Kidney (tissue), 14 donors: Measurements from ENCODE around the gene MIX23. TPM values are rescaled to one million over a fixed set of nuclear protein-coding genes. Genes with fewer than 3 reads are reported as not detected.

Source experiments
- DNase-seq, 5 donors: peaks; one replicate each; pipeline ENCODE4 v3.0.0-alpha.2; 2013 to 2020
- FAIRE-seq: peaks from 2 replicates; lab custom pipeline; 2012; peaks lifted over from hg19 to GRCh38; lab: Jason Lieb, UNC
- H3K27ac ChIP-seq, 2 donors: one replicate each; pipeline ENCODE4 v1.7.0; 2013; ENCODE audit warnings: low read depth in 2 of 2, low read length in 2 of 2, inconsistent platforms in 1 of 2
- H3K27me3 ChIP-seq: one replicate; pipeline ENCODE4 v1.7.1; 2013; ENCODE audit warnings: low read length, inconsistent platforms; ENCODE audit not compliant: control insufficient read depth, insufficient read depth
- H3K36me3 ChIP-seq, 3 donors: one replicate each; pipeline versions ENCODE4 v1.7.0 to v1.7.1; 2013; ENCODE audit warnings: low read length in 3 of 3, control low read depth in 1 of 3, inconsistent platforms in 1 of 3; ENCODE audit not compliant: insufficient read depth in 3 of 3, control insufficient read depth in 2 of 3
- H3K4me1 ChIP-seq, 3 donors: one replicate each; pipeline versions ENCODE4 v1.7.0 to v1.7.1; 2013; ENCODE audit warnings: low read length in 3 of 3, inconsistent platforms in 1 of 3, low read depth in 1 of 3; ENCODE audit not compliant: control insufficient read depth in 2 of 3, insufficient read depth in 2 of 3
- H3K4me3 ChIP-seq, 3 donors: one replicate each; pipeline versions ENCODE4 v1.7.0 to v1.8.1; 2013; ENCODE audit warnings: low read length in 3 of 3, control low read depth in 1 of 3, inconsistent platforms in 1 of 3
- H3K9ac ChIP-seq, 3 donors: one replicate each; pipeline versions ENCODE4 v1.7.0 to v1.7.1; 2013; ENCODE audit warnings: low read length in 3 of 3, control low read depth in 1 of 3, inconsistent platforms in 1 of 3
- H3K9me3 ChIP-seq, 3 donors: one replicate each; pipeline versions ENCODE4 v1.7.0 to v1.7.1; 2013; ENCODE audit warnings: low read length in 3 of 3, control low read depth in 1 of 3, inconsistent platforms in 1 of 3; ENCODE audit not compliant: control insufficient read depth in 2 of 3, insufficient read depth in 1 of 3
- CTCF ChIP-seq: IDR thresholded peaks from 3 replicates; pipeline ENCODE4 v1.5.1; 2012; ENCODE audit warnings: mild to moderate bottlenecking, moderate library complexity, borderline replicate concordance; ENCODE audit not compliant: insufficient read depth; ENCODE audit errors: extremely low read depth
- intact Hi-C: fragments of 100-400 bp; cut with DNase I; formaldehyde crosslinking; loops from one replicate; pipeline ENCODE4 v1.11.1; 2022
- polyA plus RNA-seq: library from polyadenylated mRNA; stranded (reverse); fragments of 350-450 nt; fragmentation: Illumina TruSeq; extraction: RNeasy Lipid Tissue Mini Kit (QIAGEN cat#74804); gene quantifications from one replicate; pipeline ENCODE4 v1.2.3, GENCODE V29; 2014; ENCODE audit warnings: low read depth, low replicate concordance; ENCODE audit not compliant: insufficient read depth
- total RNA-seq: library from RNA; stranded (reverse); fragmentation: NEBNext Ultra II Directional; extraction: Animal tissue kit (Norgen Biotek cat#: 25700); gene quantifications from one replicate; pipeline ENCODE4 v1.2.1, GENCODE V29; 2021
- donor health status: control.
- donor health status: control.
- donor health status: control.
- donor health status: control.
- donor health status: control.
- donor health status: DM: yes; HTN: yes; CAD: no.
- donor health status: Normal renal cell carcinoma (clear cell type).

MIX23 gene
- total and polyA plus RNA-seq, 2 donors from 2014 or later = 27.9 to 84.0 TPM

- Histone ChIP-seq H3K9ac (no peak overlapping the region), H3K27me3 (no peaks in the 10 kb centered on the region), H3K4me3 (no peak overlapping the region), H3K36me3 (no peaks in the 10 kb centered on the region), H3K27ac (no peak overlapping the region), H3K4me1 (no peaks in the 10 kb centered on the region), H3K9me3 (no peaks in the 10 kb centered on the region)
- TF ChIP-seq CTCF = no peak
- DNase-seq (no peak), FAIRE-seq (no peak)
- intact Hi-C loops = no loop called here
These were observed 50.5 kb downstream of the MIX23 start for GRCh38 chr3:122332551-122332950.

- no peak overlapping the region for H3K9ac ChIP-seq
- H3K36me3 ChIP-seq = no peaks in the 10 kb centered on the region
- DNase-seq (no peak), FAIRE-seq (no peak)
- intact Hi-C loops = no loop called here
- no peak overlapping the region for H3K27ac ChIP-seq
- no peaks in the 10 kb centered on the region for H3K4me1 ChIP-seq
- TF ChIP-seq CTCF = no peak
- no peak overlapping the region for H3K4me3 ChIP-seq
- H3K9me3 ChIP-seq = no peaks in the 10 kb centered on the region
- no peaks in the 10 kb centered on the region for H3K27me3 ChIP-seq
These were observed 51.1 kb downstream of the MIX23 start for GRCh38 chr3:122331886-122332285.

DNA sequence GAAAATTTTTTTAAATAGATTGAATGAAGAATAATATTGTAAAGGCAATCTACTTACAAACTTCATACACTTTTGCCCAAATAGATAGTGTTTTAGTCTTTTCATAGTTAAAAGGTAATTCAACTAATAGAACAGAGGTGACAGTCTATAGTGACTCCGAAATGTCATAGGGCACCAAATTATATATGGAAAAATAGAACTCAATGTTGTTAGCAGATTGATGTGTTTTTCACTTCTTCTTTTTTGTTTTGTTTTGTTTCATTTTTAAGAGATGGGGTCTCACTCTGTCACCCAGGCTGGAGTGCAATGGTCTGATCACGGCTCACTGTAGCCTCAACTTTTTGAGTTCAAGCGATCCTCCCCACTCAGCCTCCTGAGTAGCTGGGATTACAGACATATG is 57.3 kb downstream of the MIX23 start:
- Histone ChIP-seq H3K4me1 (no peaks in the 10 kb centered on the region), H3K27me3 (no peaks in the 10 kb centered on the region), H3K9me3 (no peaks in the 10 kb centered on the region), H3K9ac (no peak overlapping the region), H3K4me3 (no peak overlapping the region), H3K36me3 (no peaks in the 10 kb centered on the region), H3K27ac (no peak overlapping the region)
- intact Hi-C loops = no loop called here
- no peak for TF ChIP-seq CTCF
- DNase-seq = no peak
- FAIRE-seq = no peak

GRCh38 chr3:122324871-122325323 is 58.1 kb downstream of the MIX23 start, which contains the start of gene CSTA:
Gene CSTA, plus strand, starts transcription at chr3:122325248. Its CDS starts 45 bp downstream, at chr3:122325293.
- DNase-seq (no peak), FAIRE-seq (no peak)
- Histone ChIP-seq H3K27ac (no peak within 1 kb of the TSS), H3K9me3 (peaks cover 0 to 4% (median 0%) of the 10 kb centered on the region in 3 donors), H3K4me1 (no peaks in the 10 kb centered on the region), H3K27me3 (no peaks in the 10 kb centered on the region), H3K4me3 (no peak within 1 kb of the TSS), H3K9ac (no peak within 1 kb of the TSS), H3K36me3 (no peaks in the 10 kb centered on the region)
- intact Hi-C loops = no loop called here
- TF ChIP-seq CTCF = no peak
